Adipocyte (in vitro differentiated cells): ENCODE data around the gene GNG7.
"Not testable (repeated sequence)": the region's sequence is repeated elsewhere in the genome, so short reads cannot be mapped to it uniquely, and the experiment has no call there.

ENCODE experiments used
- DNase-seq: peaks from one replicate; pipeline ENCODE4 v3.0.0-alpha.2; 2015; ENCODE audit warnings: low read depth
- H3K27me3 ChIP-seq: replicated peaks from 2 replicates; pipeline ENCODE4 v1.7.0; 2013; ENCODE audit warnings: mild to moderate bottlenecking, low read length, moderate library complexity; ENCODE audit not compliant: control insufficient read depth, insufficient read depth
- H3K36me3 ChIP-seq: 2 replicates; pipeline ENCODE4 v1.7.0; 2013; ENCODE audit warnings: low read length, mild to moderate bottlenecking, moderate library complexity; ENCODE audit not compliant: control insufficient read depth, insufficient read depth, severe bottlenecking
- H3K4me1 ChIP-seq: 2 replicates; pipeline ENCODE4 v1.7.0; 2013; ENCODE audit warnings: mild to moderate bottlenecking, low read length, moderate library complexity; ENCODE audit not compliant: control insufficient read depth, insufficient read depth
- H3K4me3 ChIP-seq: 2 replicates; pipeline ENCODE4 v1.7.0; 2013; ENCODE audit warnings: mild to moderate bottlenecking, low read length, moderate library complexity
- H3K9ac ChIP-seq: 2 replicates; pipeline ENCODE4 v1.7.0; 2013; ENCODE audit warnings: mild to moderate bottlenecking, low read length, moderate library complexity
- H3K9me3 ChIP-seq: 2 replicates; pipeline ENCODE4 v1.7.0; 2013; ENCODE audit warnings: mild to moderate bottlenecking, low read length, moderate library complexity; ENCODE audit not compliant: control insufficient read depth

Gene GNG7

GRCh38 chr19:2529473-2529918 lies 173.0 kb downstream of the GNG7 start:
- Histone ChIP-seq H3K9ac (no peak overlapping the region), H3K4me1 (peaks cover 39% of the 10 kb centered on the region), H3K36me3 (no peaks in the 10 kb centered on the region), H3K27me3 (no peaks in the 10 kb centered on the region), H3K4me3 (no peak overlapping the region), H3K9me3 (peaks cover 5% of the 10 kb centered on the region)
- DNase-seq, result peak; percentile 70

GRCh38 chr19:2528675-2529101 lies 173.8 kb downstream of the GNG7 start:
- Histone ChIP-seq H3K36me3 (no peaks in the 10 kb centered on the region), H3K4me3 (no peak overlapping the region), H3K9ac (no peak overlapping the region), H3K27me3 (no peaks in the 10 kb centered on the region), H3K4me1 (peaks cover 47% of the 10 kb centered on the region), H3K9me3 (no peaks in the 10 kb centered on the region)
- DNase-seq, result no peak

GRCh38 chr19:2527686-2528085 lies 174.8 kb downstream of the GNG7 start:
- peaks cover 45% of the 10 kb centered on the region for H3K4me1 ChIP-seq
- no peaks in the 10 kb centered on the region for H3K9me3 ChIP-seq
- no peaks in the 10 kb centered on the region for H3K36me3 ChIP-seq
- H3K27me3 ChIP-seq, result no peaks in the 10 kb centered on the region
- DNase-seq, result no peak
- no peak overlapping the region for H3K4me3 ChIP-seq
- no peak overlapping the region for H3K9ac ChIP-seq

DNA sequence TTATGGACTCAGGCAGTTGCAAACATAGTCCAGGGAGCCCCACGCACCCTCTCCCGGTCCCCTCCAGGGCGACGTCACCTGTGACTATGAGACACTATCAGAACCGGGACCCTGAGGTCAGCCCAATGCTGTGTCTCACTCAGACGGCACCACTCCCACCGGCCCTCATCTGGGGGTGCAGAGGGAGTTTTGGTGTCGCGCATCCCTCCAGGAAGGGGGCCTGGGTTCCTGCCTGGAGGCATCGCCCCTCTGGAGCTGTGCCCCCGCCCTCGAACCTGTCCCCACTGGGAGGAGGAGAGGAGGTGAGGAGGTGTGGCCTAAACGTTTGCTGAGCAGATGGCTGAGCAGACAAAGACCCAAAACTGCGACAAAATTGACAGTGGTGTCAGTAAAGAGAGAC lies 175.3 kb downstream of the GNG7 start:
- Histone ChIP-seq H3K27me3 (no peaks in the 10 kb centered on the region), H3K36me3 (no peaks in the 10 kb centered on the region), H3K9ac (no peak overlapping the region), H3K4me1 (peaks cover 40% of the 10 kb centered on the region), H3K9me3 (no peaks in the 10 kb centered on the region), H3K4me3 (no peak overlapping the region)
- no peak for DNase-seq

GRCh38 chr19:2524840-2525723 lies 177.4 kb downstream of the GNG7 start:
- Histone ChIP-seq H3K4me1 (peaks cover 40% of the 10 kb centered on the region), H3K9ac (peak overlapping the region; percentile 87), H3K27me3 (no peaks in the 10 kb centered on the region), H3K36me3 (no peaks in the 10 kb centered on the region), H3K9me3 (no peaks in the 10 kb centered on the region), H3K4me3 (peak overlapping the region; percentile 70)
- peak; percentile 74 for DNase-seq

DNA sequence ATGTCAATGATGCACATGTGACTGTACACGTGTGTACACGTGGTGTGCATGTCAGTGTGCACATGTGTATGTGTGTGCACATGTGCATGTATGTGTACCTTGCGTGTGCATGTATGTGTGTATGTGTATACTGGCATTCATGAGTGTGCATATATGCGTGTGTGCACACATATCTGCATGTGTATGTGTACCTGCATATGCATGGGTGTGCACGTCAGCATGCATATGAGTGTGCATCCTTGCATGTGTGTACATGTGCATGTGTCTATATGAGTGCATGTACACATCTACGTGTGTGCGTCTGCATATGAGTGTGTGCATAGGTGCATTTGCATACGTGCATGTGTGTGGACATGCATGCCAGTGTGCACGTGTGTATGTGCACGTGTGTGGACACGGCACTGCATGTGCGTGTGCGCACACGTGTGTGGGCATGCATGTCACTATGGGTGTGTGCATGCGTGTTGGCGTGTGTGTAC lies 178.1 kb downstream of the GNG7 start:
- H3K9me3 ChIP-seq, result no peaks in the 10 kb centered on the region
- no peaks in the 10 kb centered on the region for H3K36me3 ChIP-seq
- H3K9ac ChIP-seq, result peak overlapping the region; percentile 59
- no peak for DNase-seq
- peak overlapping the region; percentile 70 for H3K4me3 ChIP-seq
- H3K27me3 ChIP-seq, result no peaks in the 10 kb centered on the region
- H3K4me1 ChIP-seq, result peaks cover 35% of the 10 kb centered on the region

DNA sequence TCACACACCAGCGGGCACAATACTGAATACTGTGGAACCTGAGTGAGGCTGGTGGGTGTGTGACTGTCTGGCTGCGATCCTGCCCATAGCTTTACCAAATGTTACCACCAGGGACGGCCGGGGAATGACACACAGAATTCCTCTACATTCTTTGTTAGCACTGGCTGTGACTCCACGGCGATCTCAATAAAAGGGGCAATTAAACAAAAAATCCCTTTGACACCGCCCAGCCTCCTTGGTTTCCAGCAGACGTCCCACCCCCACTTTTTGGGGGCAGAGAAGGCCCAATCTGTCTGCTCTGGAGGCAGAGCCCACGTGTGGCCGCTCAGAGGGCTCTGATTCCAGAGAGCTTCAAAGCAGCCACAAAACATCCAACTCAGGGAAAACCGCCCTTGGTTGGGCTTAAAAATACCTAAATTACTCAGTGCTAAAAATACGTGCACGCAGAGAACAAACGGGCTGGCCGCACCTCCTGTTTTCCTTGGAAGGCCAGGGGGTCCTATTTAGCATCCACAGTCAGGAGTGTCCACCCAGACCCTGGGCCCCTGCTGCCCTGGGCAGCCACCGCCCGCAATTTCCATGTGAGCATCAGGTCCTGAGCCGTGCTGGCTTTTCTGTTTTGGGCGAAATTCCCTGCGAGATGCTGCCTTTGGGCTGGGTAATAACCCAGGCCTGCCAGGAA lies 178.7 kb downstream of the GNG7 start:
- Histone ChIP-seq H3K9me3 (no peaks in the 10 kb centered on the region), H3K27me3 (no peaks in the 10 kb centered on the region), H3K4me3 (no peak overlapping the region), H3K36me3 (no peaks in the 10 kb centered on the region), H3K9ac (peak overlapping the region; percentile 59), H3K4me1 (peaks cover 29% of the 10 kb centered on the region)
- DNase-seq, result peak; percentile 81

DNA sequence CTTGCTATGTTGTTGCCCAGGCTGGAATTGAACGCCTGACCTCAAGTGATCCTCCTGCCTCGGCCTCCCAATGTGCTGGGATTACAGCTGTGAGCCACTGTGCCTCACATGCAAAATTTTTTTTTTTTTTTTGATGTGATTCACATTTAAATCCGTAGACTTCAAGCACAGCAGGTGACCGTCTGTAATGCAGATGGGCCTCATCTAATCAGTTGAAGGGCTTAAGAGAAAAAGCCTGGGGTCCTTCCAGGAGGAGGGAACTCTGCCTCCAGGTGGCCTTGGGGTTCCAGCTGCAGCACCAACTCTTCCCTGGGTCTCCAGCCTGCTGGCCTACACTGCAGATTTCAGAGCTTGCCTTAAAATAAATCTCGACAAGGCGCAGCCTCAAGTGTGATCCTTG lies 183.0 kb downstream of the GNG7 start:
- Histone ChIP-seq H3K9me3 (no peaks in the 10 kb centered on the region), H3K9ac (no peak overlapping the region), H3K4me1 (peaks cover 13% of the 10 kb centered on the region), H3K36me3 (no peaks in the 10 kb centered on the region), H3K4me3 (no peak overlapping the region), H3K27me3 (no peaks in the 10 kb centered on the region)
- no peak for DNase-seq

DNA sequence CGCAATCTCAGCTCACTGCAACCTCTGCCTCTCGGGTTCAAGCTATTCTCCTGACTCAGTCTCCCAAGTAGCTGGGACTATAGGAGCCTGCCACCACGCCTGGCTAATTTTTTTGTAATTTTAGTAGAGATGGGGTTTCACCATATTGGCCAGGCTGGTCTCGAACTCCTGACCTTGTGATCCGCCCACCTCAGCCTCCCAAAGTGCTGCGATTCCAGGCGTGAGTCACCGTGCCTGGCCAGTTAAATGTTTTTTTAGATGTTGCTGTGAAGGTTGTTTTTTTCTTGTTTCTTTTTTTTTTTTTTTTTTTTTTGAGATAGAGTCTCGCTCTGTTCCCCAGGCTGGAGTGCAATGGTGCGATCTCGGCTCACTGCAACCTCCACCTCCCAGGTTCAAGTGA lies 183.6 kb downstream of the GNG7 start:
- H3K4me3 ChIP-seq, DNase-seq: not testable (repeated sequence)

DNA sequence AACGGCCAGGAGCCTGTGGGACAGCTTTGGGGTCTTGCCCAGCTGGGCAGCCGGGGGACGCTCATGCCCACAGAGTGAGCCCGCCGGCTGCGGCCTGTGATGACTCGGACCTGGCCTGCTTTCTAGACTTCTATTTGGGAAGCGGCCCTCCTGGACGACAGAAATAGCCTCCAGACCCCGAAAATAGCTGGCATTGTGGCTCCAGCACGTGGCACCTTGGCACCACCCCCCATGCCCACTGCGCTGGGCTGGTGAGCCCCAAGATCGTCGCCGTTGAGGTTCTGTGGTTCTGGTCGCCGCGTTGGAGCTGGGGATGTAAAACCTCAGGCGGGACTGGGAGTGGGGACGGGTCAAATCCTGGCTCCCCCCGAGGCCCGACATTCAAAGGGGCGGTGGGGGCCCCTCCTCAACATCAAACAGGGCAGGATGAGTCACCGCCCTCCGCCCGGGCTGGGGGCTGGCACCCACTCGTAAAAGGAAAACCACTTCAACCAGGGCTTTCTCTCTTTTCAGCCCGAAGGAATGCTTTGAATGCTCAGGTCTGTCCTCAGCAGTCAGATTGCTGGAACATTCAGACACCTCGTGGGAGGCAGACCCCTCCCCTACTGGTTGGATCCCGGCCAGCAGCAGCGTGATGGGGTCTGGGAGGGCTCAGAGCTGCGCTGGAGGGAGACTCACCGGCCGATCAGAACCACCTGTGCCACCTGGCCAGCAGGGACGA lies 184.5 kb downstream of the GNG7 start:
- DNase-seq, result no peak
- H3K36me3 ChIP-seq, result no peaks in the 10 kb centered on the region
- H3K27me3 ChIP-seq, result no peaks in the 10 kb centered on the region
- H3K4me3 ChIP-seq, result no peak overlapping the region
- H3K4me1 ChIP-seq, result no peaks in the 10 kb centered on the region
- H3K9ac ChIP-seq, result no peak overlapping the region
- H3K9me3 ChIP-seq, result no peaks in the 10 kb centered on the region

More for the DNA sequence above, 183.6 kb downstream of the GNG7 start:
- H3K27me3 ChIP-seq, H3K9ac ChIP-seq, H3K36me3 ChIP-seq, H3K4me1 ChIP-seq, H3K9me3 ChIP-seq: not testable (repeated sequence)

DNA sequence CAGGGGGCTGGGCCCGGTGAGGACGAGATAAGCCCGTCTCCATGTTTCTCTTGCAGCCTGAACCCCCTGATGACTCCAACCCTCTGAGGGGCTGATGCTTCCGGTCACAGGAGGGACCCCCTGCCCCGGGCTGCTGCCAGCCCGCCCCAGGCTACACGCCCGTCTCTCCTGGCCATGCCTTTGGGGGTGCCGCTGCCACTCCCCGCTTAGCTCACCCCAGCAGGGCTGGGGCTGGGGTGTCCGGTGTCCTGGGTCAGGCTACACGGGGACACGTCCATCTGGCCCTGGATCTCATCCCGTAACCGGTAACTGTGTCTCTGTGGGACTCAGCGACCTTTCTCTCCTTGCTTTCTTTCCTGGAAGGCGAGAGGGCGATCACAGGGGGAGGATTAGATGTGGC lies 185.8 kb downstream of the GNG7 start:
- no peak for DNase-seq
- Histone ChIP-seq H3K4me1 (no peaks in the 10 kb centered on the region), H3K36me3 (no peaks in the 10 kb centered on the region), H3K9ac (no peak overlapping the region), H3K4me3 (no peak overlapping the region), H3K9me3 (no peaks in the 10 kb centered on the region), H3K27me3 (peaks cover 5% of the 10 kb centered on the region)
